ENCODE data around the gene RHEB. TPM values are rescaled to one million over a fixed set of nuclear protein-coding genes. Genes with fewer than 3 reads are reported as not detected.

The RHEB gene
- total RNA-seq, 1 donor from 2014 or later: 103 TPM

DNA sequence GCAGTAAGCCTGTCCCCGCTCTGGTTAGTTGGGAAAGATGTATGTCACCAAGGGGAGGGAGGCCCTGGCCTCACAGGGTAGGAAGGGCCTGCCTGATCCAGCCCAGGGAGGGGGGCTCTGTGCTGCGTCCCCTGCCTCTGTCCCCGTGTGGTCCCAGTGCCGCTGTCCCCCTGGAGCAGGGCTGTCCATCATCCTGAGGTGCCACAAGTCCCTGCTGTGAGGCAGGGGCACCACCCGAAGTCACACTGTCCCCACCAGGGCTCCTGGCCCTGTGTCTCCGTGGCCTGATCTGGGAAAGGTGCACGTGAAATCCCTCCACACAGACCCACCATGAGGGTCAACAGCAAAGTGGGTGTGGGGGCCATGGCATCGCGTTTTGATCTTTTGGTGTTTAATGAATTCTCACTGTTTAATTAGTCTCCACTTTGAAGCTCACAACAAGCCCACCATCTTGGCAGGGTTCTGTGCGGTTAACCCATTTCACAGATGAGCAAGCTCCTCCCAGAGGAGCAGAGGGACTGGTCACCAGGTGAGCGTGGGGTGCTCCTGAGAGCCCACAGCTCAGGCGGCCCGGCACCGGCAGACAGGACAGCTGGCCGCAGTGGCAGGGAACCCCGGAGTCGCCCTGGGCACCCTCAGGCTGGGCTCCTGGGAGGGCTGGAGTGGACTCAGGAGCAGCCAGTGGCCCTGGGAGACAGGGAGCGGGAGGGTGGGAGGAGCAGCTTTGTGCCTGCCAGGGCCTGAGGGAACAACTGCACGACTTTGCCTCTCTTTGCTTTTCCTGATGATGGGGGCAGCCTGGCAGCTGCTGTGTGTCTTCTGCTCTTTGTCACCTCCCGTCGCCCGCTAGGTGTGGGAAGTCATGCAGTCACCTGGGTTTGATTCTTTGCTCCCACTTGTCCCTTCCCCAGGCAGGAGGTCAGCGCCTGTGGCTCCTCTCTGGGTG is 67.8 kb downstream of the RHEB start:
- TF ChIP-seq, protein P1, sequence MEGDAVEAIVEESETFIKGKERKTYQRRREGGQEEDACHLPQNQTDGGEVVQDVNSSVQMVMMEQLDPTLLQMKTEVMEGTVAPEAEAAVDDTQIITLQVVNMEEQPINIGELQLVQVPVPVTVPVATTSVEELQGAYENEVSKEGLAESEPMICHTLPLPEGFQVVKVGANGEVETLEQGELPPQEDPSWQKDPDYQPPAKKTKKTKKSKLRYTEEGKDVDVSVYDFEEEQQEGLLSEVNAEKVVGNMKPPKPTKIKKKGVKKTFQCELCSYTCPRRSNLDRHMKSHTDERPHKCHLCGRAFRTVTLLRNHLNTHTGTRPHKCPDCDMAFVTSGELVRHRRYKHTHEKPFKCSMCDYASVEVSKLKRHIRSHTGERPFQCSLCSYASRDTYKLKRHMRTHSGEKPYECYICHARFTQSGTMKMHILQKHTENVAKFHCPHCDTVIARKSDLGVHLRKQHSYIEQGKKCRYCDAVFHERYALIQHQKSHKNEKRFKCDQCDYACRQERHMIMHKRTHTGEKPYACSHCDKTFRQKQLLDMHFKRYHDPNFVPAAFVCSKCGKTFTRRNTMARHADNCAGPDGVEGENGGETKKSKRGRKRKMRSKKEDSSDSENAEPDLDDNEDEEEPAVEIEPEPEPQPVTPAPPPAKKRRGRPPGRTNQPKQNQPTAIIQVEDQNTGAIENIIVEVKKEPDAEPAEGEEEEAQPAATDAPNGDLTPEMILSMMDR (IDR thresholded peaks at IDR 0.05): no peak
- Histone ChIP-seq H3K4me3 (no peak overlapping the region), H3K27ac (no peak overlapping the region), H3K4me1 (peaks cover 5% of the 10 kb centered on the region), H3K9me3 (no peaks in the 10 kb centered on the region), H3K36me3 (no peaks in the 10 kb centered on the region), H3K27me3 (no peaks in the 10 kb centered on the region)
- ATAC-seq (no peak), DNase-seq (peak; percentile 61)
- intact Hi-C loops (cut with DNase I): no loop called here

DNA sequence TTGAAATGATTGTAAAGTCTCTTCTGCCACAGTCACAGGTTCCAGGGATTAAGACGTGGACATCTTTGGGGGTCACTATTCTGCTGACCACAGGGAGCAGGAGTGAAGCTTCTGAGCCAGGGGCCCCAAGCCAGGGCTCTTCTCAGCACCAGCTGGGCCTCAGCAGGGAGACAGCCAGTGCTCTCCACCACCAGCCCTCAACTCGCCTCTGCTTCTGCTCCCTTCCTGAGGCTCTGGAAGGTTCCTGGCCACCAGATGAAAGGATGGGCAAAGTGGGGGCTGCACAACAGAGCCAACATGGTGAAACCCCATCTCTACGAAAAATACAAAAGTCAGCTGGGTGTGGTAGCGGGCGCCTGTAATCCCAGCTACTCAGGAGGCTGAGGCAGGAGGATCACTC is 68.5 kb downstream of the RHEB start:
- Histone ChIP-seq H3K9me3 (no peaks in the 10 kb centered on the region), H3K27ac (no peak overlapping the region), H3K36me3 (no peaks in the 10 kb centered on the region), H3K4me1 (peaks cover 5% of the 10 kb centered on the region), H3K4me3 (no peak overlapping the region), H3K27me3 (no peaks in the 10 kb centered on the region)
- TF ChIP-seq, protein P1 (IDR thresholded peaks at IDR 0.05): no peak
- peak; percentile 48 for DNase-seq
- ATAC-seq: no peak
- intact Hi-C loops (cut with DNase I): no loop called here

DNA sequence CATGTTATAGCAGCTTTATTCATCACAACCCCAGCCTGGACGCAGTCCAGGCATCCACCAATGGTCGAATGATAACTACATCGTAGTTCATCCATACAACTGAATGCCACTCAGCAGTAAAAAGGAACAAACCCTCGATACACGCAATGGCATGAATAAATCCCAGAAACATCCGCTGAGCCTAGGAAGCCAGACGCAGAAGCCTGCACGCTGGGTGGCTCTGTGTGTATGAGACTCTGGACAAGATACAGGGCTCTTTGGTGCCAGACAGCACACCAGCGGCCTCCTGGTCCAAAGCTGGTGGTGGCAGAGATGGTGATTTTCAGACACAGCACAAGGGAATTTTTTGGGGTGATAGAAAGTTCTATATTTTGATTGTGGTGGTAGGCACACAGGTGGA is 69.7 kb downstream of the RHEB start:
- no peaks in the 10 kb centered on the region for H3K36me3 ChIP-seq
- intact Hi-C loops (cut with DNase I): loop anchor here (5.0 kb wide), 1 partner anchor 78 kb away; no protein-coding TSS in a partner anchor
- no peak overlapping the region for H3K27ac ChIP-seq
- ATAC-seq: no peak
- H3K27me3 ChIP-seq: no peaks in the 10 kb centered on the region
- no peak for DNase-seq
- TF ChIP-seq, protein P1 (IDR thresholded peaks at IDR 0.05): no peak
- H3K4me3 ChIP-seq: no peak overlapping the region
- H3K9me3 ChIP-seq: no peaks in the 10 kb centered on the region
- peaks cover 5% of the 10 kb centered on the region for H3K4me1 ChIP-seq

DNA sequence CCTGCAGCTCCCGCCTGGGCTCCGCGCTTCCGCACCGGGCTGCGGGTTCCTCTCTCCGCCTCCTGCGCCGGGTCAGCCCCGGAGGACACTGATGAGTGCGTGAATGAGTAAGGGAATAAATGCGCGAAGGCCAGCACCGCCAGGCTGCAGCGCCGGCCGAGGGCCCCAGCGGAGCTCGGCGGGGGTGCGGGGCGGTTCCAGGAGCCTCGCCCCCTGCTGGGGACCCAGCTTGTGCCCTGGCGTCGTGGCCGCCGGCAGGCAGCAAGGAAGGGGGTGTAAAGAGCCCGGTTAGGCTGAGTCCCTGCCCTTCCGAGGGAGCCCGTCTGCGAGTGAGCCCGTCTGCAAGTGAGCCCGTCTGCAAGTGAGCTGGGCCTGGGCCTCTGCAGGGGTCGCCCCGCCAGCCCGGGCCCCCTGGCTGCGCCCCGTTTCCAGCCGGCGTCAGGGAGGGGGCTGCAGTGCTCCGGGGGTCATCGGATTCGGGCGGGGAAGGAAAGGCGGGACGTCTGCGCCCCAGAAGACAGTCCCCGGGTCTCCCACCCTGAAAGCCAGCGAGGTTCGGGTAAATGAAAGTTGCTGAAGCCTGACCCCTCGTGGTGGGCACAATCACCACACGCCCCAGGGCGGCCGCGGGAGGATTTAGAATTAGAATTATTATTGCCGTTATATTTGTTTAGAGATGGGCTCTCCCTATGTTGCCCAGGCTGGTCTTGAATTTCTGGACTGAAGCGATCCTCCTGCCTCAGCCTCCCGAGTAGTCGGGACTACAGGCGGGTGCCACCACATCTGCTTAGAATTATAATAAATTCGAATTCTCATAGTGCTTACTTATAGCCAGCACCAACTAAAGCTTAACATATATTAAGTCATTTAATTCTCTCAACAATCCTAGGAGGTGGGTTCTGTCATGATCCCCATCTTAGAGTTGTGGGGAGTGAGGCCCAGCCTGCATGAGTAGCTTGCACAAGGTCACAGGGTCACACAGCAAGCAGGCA is 71.1 kb downstream of the RHEB start:
- TF ChIP-seq, protein P1 (IDR thresholded peaks at IDR 0.05): peak; percentile 82
- intact Hi-C loops (cut with DNase I): loop anchor here (5.0 kb wide), 1 partner anchor 76 kb away; no protein-coding TSS in a partner anchor

DNA sequence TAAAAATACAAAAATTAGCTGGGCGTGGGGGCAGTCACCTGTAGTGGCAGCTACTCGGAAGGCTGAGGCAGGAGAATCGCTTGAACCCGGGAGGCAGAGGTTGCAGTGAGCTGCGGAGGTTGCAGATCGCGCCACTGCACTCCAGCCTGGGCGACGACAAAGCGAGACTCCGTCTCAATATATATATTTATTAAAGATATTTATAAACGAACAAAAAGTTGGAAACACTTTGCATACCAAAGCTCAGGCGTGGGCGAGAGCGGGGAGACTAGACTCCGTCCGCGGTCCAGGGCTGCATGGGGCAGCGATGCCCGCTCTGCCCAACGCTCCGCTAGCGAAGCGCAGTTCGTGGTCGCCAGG is 71.8 kb downstream of the RHEB start:
- no peaks in the 10 kb centered on the region for H3K27me3 ChIP-seq
- no peak overlapping the region for H3K27ac ChIP-seq
- no peaks in the 10 kb centered on the region for H3K36me3 ChIP-seq
- no peaks in the 10 kb centered on the region for H3K9me3 ChIP-seq
- DNase-seq: no peak
- no peak for ATAC-seq
- intact Hi-C loops (cut with DNase I): loop anchor here (5.0 kb wide), 1 partner anchor 76 kb away; no protein-coding TSS in a partner anchor
- peak overlapping the region; percentile 63 for H3K4me3 ChIP-seq
- TF ChIP-seq, protein P1 (IDR thresholded peaks at IDR 0.05): no peak
- H3K4me1 ChIP-seq: peaks cover 5% of the 10 kb centered on the region

More for the DNA sequence above, 71.1 kb downstream of the RHEB start:
- peak overlapping the region; percentile 63 for H3K4me3 ChIP-seq
- DNase-seq: peak; percentile 83
- no peaks in the 10 kb centered on the region for H3K36me3 ChIP-seq
- peak; percentile 91 for ATAC-seq
- H3K4me1 ChIP-seq: peaks cover 5% of the 10 kb centered on the region
- no peaks in the 10 kb centered on the region for H3K27me3 ChIP-seq
- H3K9me3 ChIP-seq: no peaks in the 10 kb centered on the region
- H3K27ac ChIP-seq: peak overlapping the region; percentile 37

All from upper lobe of right lung (tissue), 1 donor.